GM21825 (cell line): ENCODE results near the gene SLC41A3.

ENCODE experiments used
- ATAC-seq: cut with Tn5 transposase; IDR thresholded peaks from one replicate; pipeline ENCODE4 v1.9.1; 2021; ENCODE audit warnings: mild to moderate bottlenecking, moderate library complexity; ENCODE audit not compliant: unreplicated experiment

The SLC41A3 gene

GRCh38 chr3:126031981-126032471 lies 51.9 kb downstream of the SLC41A3 start:
- ATAC-seq, result no peak

GRCh38 chr3:126030455-126030854 lies 53.5 kb downstream of the SLC41A3 start:
- ATAC-seq, result no peak

GRCh38 chr3:126029241-126029640 lies 54.7 kb downstream of the SLC41A3 start:
- ATAC-seq, result no peak

GRCh38 chr3:126028096-126028495 lies 55.8 kb downstream of the SLC41A3 start:
- ATAC-seq, result no peak

- ATAC-seq, result no peak
These were observed 57.2 kb downstream of the SLC41A3 start for GRCh38 chr3:126026761-126027160.

GRCh38 chr3:126026277-126026751 lies 57.6 kb downstream of the SLC41A3 start:
- no peak for ATAC-seq

GRCh38 chr3:126025862-126026261 lies 58.1 kb downstream of the SLC41A3 start:
- no peak for ATAC-seq

- ATAC-seq, result no peak
These were observed 58.7 kb downstream of the SLC41A3 start for GRCh38 chr3:126025116-126025729.

GRCh38 chr3:126024049-126024854 lies 59.7 kb downstream of the SLC41A3 start:
- ATAC-seq, result no peak

- no peak for ATAC-seq
These were observed 60.5 kb downstream of the SLC41A3 start for GRCh38 chr3:126023390-126023789.

GRCh38 chr3:126022741-126023359 lies 61.1 kb downstream of the SLC41A3 start:
- ATAC-seq, result no peak

- no peak for ATAC-seq
These were observed 62.2 kb downstream of the SLC41A3 start for GRCh38 chr3:126021702-126022101.

- ATAC-seq, result no peak
These were observed 62.7 kb downstream of the SLC41A3 start for GRCh38 chr3:126021224-126021623.

GRCh38 chr3:126019683-126020082 lies 64.2 kb downstream of the SLC41A3 start:
- ATAC-seq, result no peak

- ATAC-seq, result no peak
These were observed 64.9 kb downstream of the SLC41A3 start for GRCh38 chr3:126018995-126019394.

- no peak for ATAC-seq
These were observed 65.4 kb downstream of the SLC41A3 start for GRCh38 chr3:126018545-126018944.

- no peak for ATAC-seq
These were observed 66.6 kb downstream of the SLC41A3 start for GRCh38 chr3:126017362-126017761.

GRCh38 chr3:126016616-126017015 lies 67.3 kb downstream of the SLC41A3 start:
- ATAC-seq, result no peak

- no peak for ATAC-seq
These were observed 68.8 kb downstream of the SLC41A3 start for GRCh38 chr3:126015075-126015474.

- ATAC-seq, result no peak
These were observed 69.7 kb downstream of the SLC41A3 start for GRCh38 chr3:126014252-126014651.

GRCh38 chr3:126013751-126014156 lies 70.2 kb downstream of the SLC41A3 start:
- no peak for ATAC-seq

GRCh38 chr3:126009181-126009580 lies 74.7 kb downstream of the SLC41A3 start:
- ATAC-seq, result no peak
